H9 (cell line): ENCODE data around the gene FBXL19. TPM values are rescaled to one million over a fixed set of nuclear protein-coding genes. Genes with fewer than 3 reads are reported as not detected.

Source experiments
- DNase-seq: peaks from one replicate; pipeline ENCODE4 v3.0.0-alpha.2; 2017
- H2AFZ ChIP-seq: one replicate; pipeline ENCODE4 v1.6.1; 2013; ENCODE audit warnings: mild to moderate bottlenecking, low read length, control low read depth, moderate library complexity
- H2AK5ac ChIP-seq: 2 replicates; pipeline ENCODE4 v1.6.1; 2013; ENCODE audit warnings: low read length, control low read depth, mixed read lengths; ENCODE audit not compliant: insufficient read length
- H2BK120ac ChIP-seq: one replicate; pipeline ENCODE4 v1.6.1; 2013; ENCODE audit warnings: low read depth, mild to moderate bottlenecking, low read length, control low read depth, inconsistent platforms; ENCODE audit not compliant: poor library complexity, severe bottlenecking
- H2BK12ac ChIP-seq: 2 replicates; pipeline ENCODE4 v1.6.1; 2013; ENCODE audit warnings: low read length, control low read depth, mixed read lengths, low read depth; ENCODE audit not compliant: insufficient read length
- H2BK15ac ChIP-seq: 2 replicates; pipeline ENCODE4 v1.6.1; 2013; ENCODE audit warnings: low read depth, low read length, control low read depth
- H2BK20ac ChIP-seq: one replicate; pipeline ENCODE4 v1.6.1; 2013; ENCODE audit warnings: low read depth, mild to moderate bottlenecking, low read length, control low read depth, inconsistent platforms; ENCODE audit not compliant: poor library complexity, severe bottlenecking
- H2BK5ac ChIP-seq: 2 replicates; pipeline ENCODE4 v1.6.1; 2013; ENCODE audit warnings: low read length, control low read depth, mixed read lengths; ENCODE audit not compliant: insufficient read length
- H3K14ac ChIP-seq: 2 replicates; pipeline ENCODE4 v1.6.1; 2013; ENCODE audit warnings: low read length, control low read depth; ENCODE audit not compliant: insufficient read depth
- H3K18ac ChIP-seq: 2 replicates; pipeline ENCODE4 v1.6.1; 2013; ENCODE audit warnings: low read depth, mild to moderate bottlenecking, mixed read lengths, low read length, control low read depth; ENCODE audit not compliant: insufficient read length
- H3K23ac ChIP-seq: 2 replicates; pipeline ENCODE4 v1.6.1; 2013; ENCODE audit warnings: low read length, control low read depth, mixed read lengths, low read depth; ENCODE audit not compliant: insufficient read length
- H3K23me2 ChIP-seq: 2 replicates; pipeline ENCODE4 v1.6.1; 2013; ENCODE audit warnings: low read depth, mild to moderate bottlenecking, mixed read lengths, low read length, control low read depth; ENCODE audit not compliant: insufficient read length, poor library complexity, severe bottlenecking
- H3K27ac ChIP-seq: 2 replicates; pipeline ENCODE4 v1.5.1; 2013; ENCODE audit warnings: low read length, control low read depth, mixed read lengths, low read depth; ENCODE audit not compliant: insufficient read length
- H3K27me3 ChIP-seq: 2 replicates; pipeline ENCODE4 v1.6.1; 2013; ENCODE audit warnings: low read length, control low read depth, inconsistent platforms; ENCODE audit not compliant: insufficient read depth
- H3K4ac ChIP-seq: 2 replicates; pipeline ENCODE4 v1.6.1; 2013; ENCODE audit warnings: low read depth, mild to moderate bottlenecking, control low read depth, inconsistent platforms, low read length, moderate library complexity
- H3K4me1 ChIP-seq: 2 replicates; pipeline ENCODE4 v1.6.1; 2013; ENCODE audit warnings: low read length, control low read depth, inconsistent platforms; ENCODE audit not compliant: insufficient read depth
- H3K4me2 ChIP-seq: 2 replicates; pipeline ENCODE4 v1.6.1; 2013; ENCODE audit warnings: low read length, control low read depth, mixed read lengths; ENCODE audit not compliant: insufficient read length, insufficient read depth
- H3K56ac ChIP-seq: 2 replicates; pipeline ENCODE4 v1.6.1; 2013; ENCODE audit warnings: low read depth, mild to moderate bottlenecking, mixed read lengths, low read length, control low read depth; ENCODE audit not compliant: insufficient read length
- H3K79me1 ChIP-seq: 2 replicates; pipeline ENCODE4 v1.6.1; 2013; ENCODE audit warnings: low read depth, mild to moderate bottlenecking, moderate library complexity, low read length, control low read depth, inconsistent platforms; ENCODE audit not compliant: insufficient read depth, poor library complexity, severe bottlenecking
- H3K79me2 ChIP-seq: 2 replicates; pipeline ENCODE4 v1.6.1; 2013; ENCODE audit warnings: low read length, control low read depth, inconsistent platforms; ENCODE audit not compliant: insufficient read depth
- H3K9ac ChIP-seq: 2 replicates; pipeline ENCODE4 v1.6.1; 2013; ENCODE audit warnings: low read length, control low read depth, mixed read lengths; ENCODE audit not compliant: insufficient read length; ENCODE audit errors: extremely low read depth
- H3K9me3 ChIP-seq: one replicate; pipeline ENCODE4 v1.6.1; 2013; ENCODE audit warnings: low read depth, low read length, inconsistent platforms; ENCODE audit not compliant: control insufficient read depth
- H3T11ph ChIP-seq: one replicate; pipeline ENCODE4 v1.6.1; 2013; ENCODE audit warnings: mild to moderate bottlenecking, low read length, control low read depth, inconsistent platforms
- H4K20me1 ChIP-seq: one replicate; pipeline ENCODE4 v1.6.1; 2013; ENCODE audit not compliant: control insufficient read depth, insufficient read length, insufficient read depth
- H4K5ac ChIP-seq: 2 replicates; pipeline ENCODE4 v1.6.1; 2013; ENCODE audit warnings: low read depth, mild to moderate bottlenecking, mixed read lengths, low read length, control low read depth; ENCODE audit not compliant: insufficient read length
- H4K8ac ChIP-seq: replicated peaks from 2 replicates; pipeline ENCODE4 v1.6.1; 2013; ENCODE audit warnings: low read length, control low read depth, mixed read lengths, low read depth; ENCODE audit not compliant: insufficient read length
- H4K91ac ChIP-seq: 2 replicates; pipeline ENCODE4 v1.6.1; 2013; ENCODE audit warnings: low read depth, mild to moderate bottlenecking, moderate library complexity, mixed read lengths, low read length, control low read depth; ENCODE audit not compliant: insufficient read length
- H3K27ac Mint-ChIP-seq, 3 experiments: 2 replicates in 2 of 3; 3 replicates in 1 of 3; pipeline ENCODE4 v1.8.0; 2020 to 2021; ENCODE audit warnings: mixed read lengths in 3 of 3, mild to moderate bottlenecking in 1 of 3, moderate library complexity in 1 of 3
- H3K27me3 Mint-ChIP-seq: 2 replicates; pipeline ENCODE4 v1.8.0; 2021; ENCODE audit warnings: low read depth, mild to moderate bottlenecking, moderate library complexity, mixed read lengths
- H3K36me3 Mint-ChIP-seq, 3 experiments: 2 replicates in 2 of 3; 3 replicates in 1 of 3; pipeline ENCODE4 v1.8.0; 2020 to 2021; ENCODE audit warnings: low read depth in 3 of 3, mixed read lengths in 3 of 3; ENCODE audit not compliant: insufficient read depth in 1 of 3
- H3K4me1 Mint-ChIP-seq, 2 experiments: 2 replicates each; pipeline ENCODE4 v1.8.0; 2020; ENCODE audit warnings: mixed read lengths in 2 of 2
- H3K4me3 Mint-ChIP-seq, 2 experiments: 2 replicates in 1 of 2; 3 replicates in 1 of 2; pipeline ENCODE4 v1.8.0; 2020 to 2021; ENCODE audit warnings: mild to moderate bottlenecking in 2 of 2, mixed read lengths in 2 of 2, moderate library complexity in 1 of 2
- H3K9me3 Mint-ChIP-seq, 2 experiments: 2 replicates in 1 of 2; 3 replicates in 1 of 2; pipeline ENCODE4 v1.8.0; 2020; ENCODE audit warnings: mild to moderate bottlenecking in 2 of 2, mixed read lengths in 2 of 2, moderate library complexity in 1 of 2
- CTCF ChIP-seq: fragments of 200-600 bp; sonication (generic); conservative IDR thresholded peaks from 3 replicates; pipeline ENCODE4 v1.8.0; 2021; ENCODE audit warnings: antibody characterized with exemption, mild to moderate bottlenecking
- WGBS: extraction: QIAGEN DNeasy Blood & Tissue Kit; methylation state at CpG from one replicate; pipeline ENCODE4 v1.1.7; 2013; ENCODE audit warnings: missing lambda C conversion rate, low lambda C conversion rate, mixed read lengths; ENCODE audit not compliant: insufficient read length; ENCODE audit errors: extremely low coverage; 5-methylcytosine and 5-hydroxymethylcytosine counted together
- total RNA-seq: library from RNA; stranded (reverse); gene quantifications from 2 replicates; pipeline ENCODE4 v1.2.1, GENCODE V29; 2021

FBXL19 gene
- total RNA-seq, 1 experiment from 2014 or later, result 66.8 TPM

- whole genome bisulfite sequencing, result no CpG with 5 or more reads among the region's 42 CpGs
- Histone ChIP-seq H2AK5ac (no peak overlapping the region), H3K27me3 (no peaks in the 10 kb centered on the region)
These were observed 882 bp upstream of the FBXL19 start for GRCh38 chr16:30922420-30922959.

More at GRCh38 chr16:30922420-30922959, 882 bp upstream of the FBXL19 start:
- peak overlapping the region; percentile 91 for H3K56ac ChIP-seq
- H3K18ac ChIP-seq, result peak overlapping the region; percentile 99
- no peaks in the 10 kb centered on the region for H3K79me2 ChIP-seq
- H3K79me1 ChIP-seq, result no peaks in the 10 kb centered on the region
- H3K9ac ChIP-seq, result peak overlapping the region; percentile 96
- peak overlapping the region; percentile 100 for H3K27ac Mint-ChIP-seq
- peak overlapping the region; percentile 97 for H3K27ac ChIP-seq
- H2AFZ ChIP-seq, result no peak overlapping the region
- peak overlapping the region; percentile 99 for H4K5ac ChIP-seq
- H3K27me3 Mint-ChIP-seq, result no peaks in the 10 kb centered on the region
- H3K14ac ChIP-seq, result peak overlapping the region; percentile 99; the same call in 1 of the 2 replicates
- H3K4me3 Mint-ChIP-seq, result peak overlapping the region; percentile 93 to 100
- no peaks in the 10 kb centered on the region for H3K4me1 ChIP-seq
- no peaks in the 10 kb centered on the region for H3K9me3 ChIP-seq
- peak; percentile 100 for DNase-seq
- H3K23me2 ChIP-seq, result peaks cover 10% of the 10 kb centered on the region
- no peak for TF ChIP-seq CTCF
- no peak overlapping the region for H4K91ac ChIP-seq
- H2BK12ac ChIP-seq, result no peak overlapping the region
- no peak overlapping the region for H2BK120ac ChIP-seq
- H3K36me3 Mint-ChIP-seq, result peaks cover 14 to 16% (median 15%) of the 10 kb centered on the region in 3 experiments
- H3K4me2 ChIP-seq, result peak overlapping the region; percentile 84
- no peak overlapping the region for H3T11ph ChIP-seq
- no peak overlapping the region for H2BK20ac ChIP-seq
- H3K4ac ChIP-seq, result no peak overlapping the region
- H3K23ac ChIP-seq, result no peak overlapping the region
- no peak overlapping the region for H2BK15ac ChIP-seq
- no peaks in the 10 kb centered on the region; a peak in 1 of 5 replicates for H3K9me3 Mint-ChIP-seq
- H4K20me1 ChIP-seq, result no peaks in the 10 kb centered on the region
- peaks cover 12 to 24% of the 10 kb centered on the region in 2 experiments for H3K4me1 Mint-ChIP-seq
- H4K8ac ChIP-seq, result peak overlapping the region; percentile 98
- peak overlapping the region; percentile 99 for H2BK5ac ChIP-seq
